NCI-H128 (cell line): ENCODE data around the gene ZNF605.
A peak's percentile ranks its signal among the peaks of the same experiment; 100 is the strongest.
"Not testable (repeated sequence)": the region's sequence is repeated elsewhere in the genome, so short reads cannot be mapped to it uniquely, and the experiment has no call there.

Experiments used
- DNase-seq: peaks from one replicate; lab custom pipeline; 2025; ENCODE audit not compliant: unreplicated experiment; lab: John Stamatoyannopoulos, UW

ZNF605 gene

GRCh38 chr12:132956011-132956788, at the start of gene ZNF605:
Gene ZNF605, minus strand, starts transcription at chr12:132956306. Its CDS starts 10,671 bp downstream, at chr12:132945635.
- DNase-seq: peak; percentile 71

- no peak for DNase-seq
Observed at GRCh38 chr12:132998741-132999140, 42.6 kb upstream of the ZNF605 start.

GRCh38 chr12:132986885-132987225, 30.7 kb upstream of the ZNF605 start:
- no peak for DNase-seq

GRCh38 chr12:132986001-132986884, 30.1 kb upstream of the ZNF605 start, which contains the start of gene ZNF26:
Gene ZNF26, plus strand, starts transcription at chr12:132986367. Its CDS starts 474 bp downstream, at chr12:132986841.
- peak; percentile 81 for DNase-seq

- DNase-seq: not testable (repeated sequence)
Observed at GRCh38 chr12:132976870-132977269, 20.8 kb upstream of the ZNF605 start.

GRCh38 chr12:132972374-132972773, 16.3 kb upstream of the ZNF605 start:
- DNase-seq: no peak

- DNase-seq: no peak
Observed at GRCh38 chr12:132967736-132968135, 11.6 kb upstream of the ZNF605 start.

- DNase-seq: no peak
Observed at GRCh38 chr12:132966676-132967415, 10.7 kb upstream of the ZNF605 start.

- DNase-seq: no peak
Observed at GRCh38 chr12:132965796-132966195, 9.7 kb upstream of the ZNF605 start.

GRCh38 chr12:132963947-132964346, 7.8 kb upstream of the ZNF605 start:
- DNase-seq: not testable (repeated sequence)

- not testable (repeated sequence) for DNase-seq
Observed at GRCh38 chr12:132961790-132962189, 5.7 kb upstream of the ZNF605 start.

- peak; percentile 10 for DNase-seq
Observed at GRCh38 chr12:132955094-132956010, 754 bp downstream of the ZNF605 start.

GRCh38 chr12:132954471-132955048, 1.5 kb downstream of the ZNF605 start:
- no peak for DNase-seq

- no peak for DNase-seq
Observed at GRCh38 chr12:132953771-132954170, 2.3 kb downstream of the ZNF605 start.

- DNase-seq: no peak
Observed at GRCh38 chr12:132953163-132953425, 3.0 kb downstream of the ZNF605 start.

- DNase-seq: no peak
Observed at GRCh38 chr12:132952371-132953162, 3.5 kb downstream of the ZNF605 start.

- no peak for DNase-seq
Observed at GRCh38 chr12:132951649-132952048, 4.5 kb downstream of the ZNF605 start.

GRCh38 chr12:132950844-132951535, 5.1 kb downstream of the ZNF605 start:
- DNase-seq: no peak
